ENCODE results near the gene NUCKS1.

NUCKS1 gene

DNA sequence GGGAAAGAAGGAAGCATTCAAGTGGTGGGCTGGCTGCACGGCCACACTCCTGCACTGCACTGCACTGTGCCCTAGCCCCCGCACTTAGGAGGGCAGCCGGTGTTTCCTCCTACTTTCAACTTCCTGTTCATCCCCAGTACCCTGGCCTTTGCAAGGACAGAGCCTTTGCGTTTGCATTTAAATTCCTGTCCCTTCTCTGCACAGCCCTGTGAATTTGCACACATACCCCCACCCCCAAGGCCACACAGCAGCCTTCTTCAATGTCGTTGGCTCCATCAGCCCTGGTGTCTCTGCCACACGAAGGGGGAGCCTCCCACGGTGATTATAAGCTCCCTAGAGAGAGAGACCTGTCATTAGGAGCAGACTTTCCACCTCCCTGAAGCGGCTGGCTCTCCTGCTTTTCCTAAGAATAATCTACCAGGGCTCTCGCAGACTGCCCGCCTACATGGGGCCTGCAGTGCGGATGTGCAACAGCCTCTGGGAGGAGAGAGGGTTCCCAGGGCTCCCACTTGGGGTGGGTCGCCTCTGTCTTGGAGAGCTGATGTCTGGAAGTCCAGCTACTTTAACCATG is 56.5 kb downstream of the NUCKS1 start:
- no peak for DNase-seq

DNA sequence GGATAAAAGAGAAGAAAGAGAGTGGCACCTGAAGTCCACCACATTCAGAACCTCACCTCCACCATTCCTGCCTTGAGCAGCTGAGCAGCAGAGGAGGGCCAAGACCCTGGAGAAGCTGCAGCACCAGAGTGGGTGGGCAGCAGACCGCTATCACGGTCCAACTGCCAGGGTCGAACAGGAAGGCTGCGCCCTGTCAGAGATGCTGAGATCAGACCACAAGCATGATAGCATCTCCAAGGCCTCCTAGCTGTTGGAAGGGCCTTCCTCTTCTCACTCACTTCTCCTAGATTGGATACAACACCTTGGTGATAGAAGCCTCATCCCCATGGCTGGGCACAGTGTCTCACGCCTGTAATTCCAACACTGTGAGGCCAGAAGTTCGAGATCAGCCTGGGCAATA is 57.6 kb downstream of the NUCKS1 start:
- DNase-seq, result no peak

DNA sequence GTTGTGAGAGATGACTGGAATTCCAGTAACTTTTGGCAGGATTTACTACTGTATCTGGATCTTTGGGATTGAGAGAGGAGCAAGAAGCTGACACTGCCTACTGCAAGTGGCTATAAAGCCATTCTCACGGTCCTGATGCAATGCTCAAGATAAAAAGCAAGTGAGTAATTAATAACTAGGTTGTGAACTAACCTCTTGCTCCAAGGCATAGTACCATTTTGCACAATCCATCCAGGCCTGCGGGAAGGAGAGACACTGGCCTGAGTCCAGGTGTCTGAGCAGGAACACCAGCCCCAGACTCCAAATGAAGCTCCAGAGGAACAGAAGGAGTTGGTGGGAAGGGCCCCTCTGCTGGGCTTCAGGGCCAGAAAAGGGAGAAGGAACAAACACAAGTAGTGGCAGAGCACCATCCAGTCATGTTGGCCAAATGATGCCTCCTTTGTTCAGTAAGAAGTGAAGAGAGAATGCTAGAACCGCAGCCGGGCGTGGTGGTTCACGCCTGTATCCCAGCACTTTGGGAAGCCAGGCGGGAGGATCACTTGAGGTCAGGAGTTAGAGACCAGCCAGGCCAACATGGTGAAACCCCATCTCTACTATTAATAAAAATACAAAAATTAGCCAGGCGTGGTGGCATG is 59.7 kb downstream of the NUCKS1 start:
- no peak for DNase-seq

DNA sequence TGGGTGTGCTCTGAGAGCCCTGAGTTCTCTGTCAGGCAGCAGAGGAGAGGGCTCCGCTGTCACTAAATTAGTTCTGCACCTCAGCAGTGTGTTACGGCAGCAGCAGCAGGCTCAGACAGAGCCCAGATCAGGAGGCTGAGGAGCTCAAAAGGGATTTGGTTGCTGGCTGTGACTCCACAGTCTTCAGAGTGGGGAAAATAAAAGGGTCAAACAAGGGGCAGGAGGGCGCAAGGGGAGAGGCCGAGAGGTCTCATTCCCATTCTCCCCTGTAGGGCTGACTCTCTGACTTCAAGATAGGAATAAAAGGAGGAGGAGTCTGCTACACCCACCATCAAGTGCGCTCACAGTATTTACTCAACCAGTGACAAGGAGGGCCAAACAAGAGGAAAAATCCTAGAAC is 60.5 kb downstream of the NUCKS1 start:
- DNase-seq, result no peak

DNA sequence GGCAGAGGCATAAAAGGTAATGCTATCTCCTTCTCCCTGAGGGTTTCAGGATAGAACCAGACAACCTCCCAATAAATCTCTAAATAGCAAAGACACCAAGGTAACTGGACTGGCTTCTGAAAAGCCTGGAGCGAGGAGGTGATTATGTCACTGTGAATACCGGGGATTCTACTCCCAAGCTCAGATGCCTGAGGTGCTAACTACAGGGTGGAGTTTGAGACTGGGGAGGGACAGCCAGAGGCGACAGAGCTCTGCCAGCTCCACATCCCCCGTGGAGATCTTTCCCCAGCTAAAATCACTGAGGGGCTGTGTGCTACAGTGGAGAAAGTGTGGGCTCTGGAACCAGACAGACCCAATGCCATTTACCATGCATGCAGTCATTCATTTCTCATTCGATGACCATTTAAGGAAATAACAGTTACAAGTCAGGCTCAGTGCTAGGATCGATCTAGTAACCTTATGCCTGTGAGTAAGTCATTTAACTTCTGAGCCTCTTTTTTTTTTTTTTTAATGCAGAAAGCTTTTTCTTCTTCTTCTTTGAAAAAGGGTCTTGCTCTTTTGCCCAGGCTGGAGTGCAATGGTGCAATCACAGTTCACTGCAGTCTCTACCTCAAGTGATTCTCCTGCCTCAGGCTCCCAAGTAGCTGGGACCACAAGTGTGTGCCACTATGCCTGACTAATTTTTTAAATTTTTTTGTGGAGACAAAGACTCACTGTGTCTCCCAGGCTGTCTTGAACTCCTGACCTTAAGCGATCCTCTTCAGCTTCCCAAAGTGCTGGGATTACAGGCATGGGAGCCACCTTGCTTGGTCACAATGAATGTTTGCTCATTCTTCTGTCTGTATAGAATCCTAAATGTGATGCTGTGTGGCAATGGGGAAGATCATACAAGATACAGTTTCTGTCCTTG is 61.6 kb downstream of the NUCKS1 start:
- DNase-seq, result no peak

DNA sequence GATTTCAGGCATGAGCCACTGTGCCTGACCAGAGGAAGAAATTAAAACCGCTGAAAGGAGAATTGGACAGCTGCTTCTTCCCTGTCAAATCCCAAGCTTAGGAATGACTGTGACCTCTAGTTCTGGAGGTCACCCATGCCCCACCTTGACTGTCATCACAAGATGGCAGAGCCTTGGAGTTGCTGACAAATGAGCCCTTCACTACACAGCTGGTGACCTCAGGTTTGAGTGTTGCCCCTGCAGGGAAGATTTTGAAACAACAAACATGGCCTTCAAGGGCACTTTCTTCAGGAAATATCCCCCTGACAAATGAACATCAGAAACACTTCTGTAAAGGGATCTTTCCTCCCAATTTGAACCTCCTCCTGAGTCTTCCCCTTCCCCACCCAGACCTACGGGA is 62.7 kb downstream of the NUCKS1 start:
- no peak for DNase-seq

DNA sequence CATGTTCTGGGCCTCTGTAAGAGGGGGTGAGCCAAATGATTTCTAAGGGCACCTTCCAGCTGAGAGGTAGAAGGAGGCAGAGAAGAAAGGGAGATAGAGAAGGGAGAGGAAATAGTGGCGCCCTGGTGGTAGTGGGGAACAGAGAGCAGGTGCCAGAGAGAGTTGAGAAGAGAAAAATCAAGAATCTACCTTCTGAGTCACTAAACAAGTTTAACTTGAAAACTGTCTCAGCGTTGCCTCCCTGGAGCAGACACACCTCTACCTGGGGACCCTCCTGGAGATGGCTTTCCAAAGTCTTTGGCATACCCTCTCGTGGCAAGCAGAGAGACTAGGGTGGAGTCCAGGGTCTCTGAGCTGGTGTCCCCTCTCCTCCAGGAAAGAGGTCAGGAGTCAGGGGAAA is 68.6 kb downstream of the NUCKS1 start:
- DNase-seq, result no peak

DNA sequence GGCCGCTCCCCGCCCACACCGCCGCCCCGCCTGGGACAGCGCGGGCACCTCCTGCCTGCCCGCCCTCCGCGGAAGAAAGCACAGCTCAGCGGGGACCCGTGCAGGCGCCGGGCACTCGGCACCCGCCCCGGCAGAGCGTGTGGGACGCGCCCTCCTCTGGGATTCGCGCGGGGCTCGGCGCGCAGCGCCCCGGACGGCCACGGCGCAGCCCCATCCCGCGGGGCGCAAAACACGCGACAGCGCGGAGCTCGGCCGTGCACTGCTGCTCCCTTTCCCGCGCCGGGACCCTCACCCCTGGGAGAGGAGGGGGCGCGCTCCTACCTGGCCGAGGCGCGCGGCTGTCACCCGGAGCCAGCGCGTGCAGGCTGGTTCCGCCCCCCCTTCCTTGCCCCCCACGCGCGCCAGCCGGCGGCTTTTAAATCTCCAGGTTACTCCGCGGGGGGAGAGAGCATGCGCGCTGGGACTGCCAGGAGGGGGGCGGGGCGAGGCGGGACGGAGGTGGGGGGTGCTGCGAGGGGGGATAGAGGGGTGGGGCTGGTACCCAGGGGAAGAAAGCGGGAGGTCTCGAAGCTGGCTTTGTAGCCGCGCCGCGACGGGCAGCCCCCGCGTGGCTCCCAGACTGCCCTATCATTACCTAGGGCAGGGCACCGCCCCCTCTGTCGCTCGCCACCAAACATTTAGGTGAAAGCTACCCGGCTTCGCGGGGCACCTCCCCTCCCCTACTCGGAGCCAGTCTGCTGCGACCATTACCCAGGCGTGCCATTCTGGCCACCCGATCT is 69.7 kb downstream of the NUCKS1 start, which contains the start of gene SLC45A3:
SLC45A3 (minus strand) TSS at position 437 of the 779 bp plus-strand sequence. CDS start 15,853 bp downstream, outside the sequence.
- peak; percentile 75 for DNase-seq

DNA sequence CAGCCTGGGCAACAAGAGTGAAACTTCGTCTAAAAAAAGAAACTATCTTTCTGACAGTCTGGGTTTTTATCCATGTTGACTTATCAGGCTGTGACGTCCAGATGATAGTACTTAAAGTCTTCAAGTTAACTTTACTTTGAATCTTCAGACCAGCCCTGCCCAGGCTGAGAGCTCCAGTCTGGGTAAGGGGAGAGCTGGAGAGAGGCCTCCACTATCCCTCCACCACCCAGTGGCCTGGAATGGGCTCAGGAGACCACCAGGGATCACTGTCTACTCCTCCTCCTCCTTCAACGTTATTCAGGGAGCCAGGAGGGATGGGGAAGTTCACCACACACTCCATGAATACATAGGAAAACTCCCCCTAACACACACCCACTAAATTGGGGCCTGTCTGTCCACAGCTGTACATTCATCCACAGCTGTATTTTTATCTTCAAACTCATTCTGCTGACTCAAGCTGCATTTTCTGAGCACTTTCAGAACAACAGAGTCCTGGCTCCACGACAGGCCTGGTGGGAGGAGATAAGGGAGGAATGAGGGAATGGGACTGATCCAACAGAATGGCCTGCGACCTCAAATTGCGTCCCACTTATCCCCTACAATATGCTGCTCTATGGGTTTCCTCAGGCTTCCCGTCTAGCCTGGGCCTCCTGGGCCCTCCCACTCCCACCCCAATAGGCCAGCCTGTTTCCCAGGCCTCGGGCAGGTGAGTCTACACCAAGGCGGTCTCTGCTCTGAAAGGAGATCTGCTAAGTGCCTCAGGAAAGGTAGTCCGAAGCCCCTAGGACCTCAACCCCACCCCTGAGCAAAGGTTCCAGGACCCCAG is 71.5 kb downstream of the NUCKS1 start:
- DNase-seq, result no peak

DNA sequence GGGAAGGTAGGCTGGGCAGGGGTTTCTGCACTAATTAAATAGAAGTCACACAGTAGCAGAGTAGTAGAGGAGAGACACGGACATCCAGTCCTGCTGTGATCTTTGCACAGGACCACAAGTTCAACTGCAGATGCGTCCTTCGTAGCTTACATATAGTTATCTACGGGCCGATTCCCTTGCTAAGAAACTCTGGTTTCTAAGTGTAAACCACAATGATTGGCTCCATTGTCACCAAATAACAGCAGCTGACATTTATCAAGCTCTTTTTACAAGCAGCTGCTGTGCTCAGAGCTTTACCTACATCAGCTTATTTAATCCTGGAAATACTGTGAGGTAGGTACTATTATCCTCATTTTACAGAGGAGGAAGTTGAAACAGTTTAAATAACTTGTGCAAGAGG is 72.8 kb downstream of the NUCKS1 start:
- DNase-seq, result no peak

DNA sequence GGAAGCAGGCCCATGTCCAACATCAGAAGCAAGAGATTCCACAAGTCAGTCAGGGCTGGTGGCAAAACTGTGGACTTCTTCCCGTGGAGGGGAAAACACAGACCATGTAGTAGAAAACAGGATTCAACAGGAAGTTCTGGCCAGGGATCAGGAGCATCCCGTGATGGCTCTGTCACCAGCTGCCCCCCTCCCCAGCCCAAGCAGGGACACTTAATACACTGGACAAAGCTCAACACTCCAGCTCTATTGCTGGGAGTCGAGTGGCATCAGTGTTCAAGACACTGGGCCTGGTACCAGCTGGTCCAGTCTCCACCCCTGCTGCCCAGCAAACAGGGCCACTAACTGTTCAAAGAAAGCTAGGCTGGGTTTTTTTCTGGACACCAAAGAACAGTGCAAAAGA is 73.4 kb downstream of the NUCKS1 start:
- DNase-seq, result no peak

DNA sequence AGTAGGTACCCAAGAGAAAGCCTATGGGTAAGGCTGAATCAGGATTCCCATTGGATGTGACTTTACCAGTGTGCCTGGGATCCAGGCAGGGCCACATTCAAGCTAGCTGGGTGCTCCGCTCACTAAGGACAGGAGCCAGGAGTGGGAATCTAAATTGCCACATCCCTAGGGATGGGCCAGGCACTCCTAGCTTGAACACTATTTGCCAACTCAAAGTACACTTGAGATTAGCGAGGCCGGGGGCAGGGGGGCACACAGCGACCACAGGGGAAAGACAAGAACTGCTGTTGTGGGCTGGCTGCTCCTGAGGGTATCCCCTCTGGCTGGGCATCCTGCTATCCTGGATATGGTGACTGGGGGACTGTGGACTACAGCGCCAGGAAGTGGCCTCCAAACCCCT is 74.0 kb downstream of the NUCKS1 start:
- DNase-seq, result peak; percentile 8

DNA sequence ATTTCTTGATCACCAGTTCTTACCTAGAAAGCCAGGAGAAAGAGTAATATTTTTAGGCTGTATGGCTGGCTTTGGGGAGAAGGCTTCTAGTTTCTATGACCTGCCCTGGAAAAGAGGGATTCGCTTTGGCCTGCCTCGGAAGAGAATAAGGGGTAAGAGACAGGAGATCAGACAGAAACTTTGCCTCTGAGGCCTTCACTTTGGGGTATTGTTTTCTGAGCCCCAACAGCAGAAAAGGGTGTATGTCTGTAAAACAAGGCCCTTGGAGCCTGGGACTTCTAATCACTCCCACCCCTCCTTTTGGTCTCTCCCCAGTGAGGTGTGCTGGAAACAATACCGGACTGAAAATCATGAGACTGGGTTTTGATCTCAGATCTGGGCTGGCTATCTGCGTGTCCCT is 74.7 kb downstream of the NUCKS1 start:
- DNase-seq, result no peak

DNA sequence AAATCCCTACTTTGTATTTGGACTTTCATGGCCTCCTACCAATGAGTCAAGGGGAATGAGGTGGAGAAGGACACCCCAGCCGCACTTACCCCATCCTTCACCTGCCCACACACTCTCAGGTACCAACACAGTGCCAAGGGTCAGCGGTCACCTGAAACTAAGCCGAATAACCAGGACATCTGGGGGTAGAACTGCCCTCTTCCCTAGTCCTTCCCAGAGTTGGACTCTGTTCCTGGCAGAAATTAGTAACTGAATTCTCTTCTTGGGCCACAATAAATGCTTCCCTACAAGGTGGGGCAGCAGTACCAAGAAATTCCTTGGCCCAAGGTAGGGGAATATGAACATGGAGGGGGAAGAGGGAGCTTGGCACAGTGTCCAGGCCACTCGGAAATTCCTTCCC is 77.0 kb downstream of the NUCKS1 start:
- DNase-seq, result peak; percentile 10

DNA sequence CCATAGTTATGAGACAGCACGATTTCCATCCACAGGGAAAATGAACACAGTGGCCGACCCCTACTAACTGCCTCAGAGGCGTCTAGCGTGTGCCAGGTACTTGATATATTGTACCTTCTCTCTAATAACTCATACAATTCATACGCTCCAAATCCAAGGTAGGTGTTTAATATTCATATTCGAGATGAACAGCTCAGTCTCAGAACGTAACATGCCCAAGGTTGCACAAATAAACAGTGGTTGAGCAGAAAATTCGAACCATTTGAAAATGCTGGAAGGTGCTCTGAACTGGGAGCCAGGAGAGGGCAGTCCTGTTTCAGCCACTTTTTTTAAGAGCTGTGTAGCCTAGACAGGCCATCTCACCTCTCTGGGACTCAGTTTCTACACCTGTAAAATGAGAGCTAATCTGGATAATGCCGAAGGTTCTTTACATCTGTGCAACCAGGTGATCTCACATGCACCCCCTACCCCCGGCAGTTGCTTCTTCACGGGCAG is 77.5 kb downstream of the NUCKS1 start:
- DNase-seq, result peak; percentile 9

DNA sequence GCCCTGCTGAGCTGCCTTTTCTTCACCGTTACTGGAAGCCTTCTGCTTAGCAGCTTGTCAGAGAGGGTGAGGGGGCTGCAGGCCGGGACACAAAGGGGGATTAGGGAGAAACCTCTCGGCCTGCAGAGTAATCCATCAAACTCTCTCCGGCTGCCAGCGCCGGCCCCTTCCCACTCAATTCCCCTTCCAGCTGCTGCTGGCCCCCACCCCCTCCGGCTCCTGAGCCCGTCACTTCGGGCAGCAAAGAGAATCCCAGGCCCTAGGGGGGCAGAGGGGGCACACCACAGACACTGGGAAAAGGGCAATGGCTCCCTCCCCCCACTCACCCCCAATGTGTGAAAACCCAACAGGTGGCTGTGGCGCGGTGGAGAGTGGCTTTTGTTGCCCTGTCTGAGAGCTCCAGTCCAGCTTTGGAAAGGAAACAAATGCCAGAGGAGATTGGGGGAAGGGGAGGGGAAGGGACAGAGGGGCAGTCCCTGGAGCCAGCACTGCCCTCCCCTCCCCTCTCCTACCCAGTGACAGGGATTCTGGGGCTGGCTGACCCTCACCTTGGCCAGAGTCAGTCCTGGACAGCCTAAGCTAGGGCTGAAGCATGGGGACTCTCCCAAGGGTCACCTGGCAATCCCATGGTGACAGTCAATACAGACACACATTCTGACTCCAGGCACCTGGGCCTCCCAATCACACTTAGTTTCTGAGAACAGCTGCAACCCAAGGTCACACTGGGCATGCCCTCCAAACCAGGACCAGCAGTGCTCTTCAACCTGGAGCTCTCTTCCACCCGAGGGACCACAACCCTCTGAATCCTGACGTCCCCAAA is 79.2 kb downstream of the NUCKS1 start:
- DNase-seq, result peak; percentile 11

DNA sequence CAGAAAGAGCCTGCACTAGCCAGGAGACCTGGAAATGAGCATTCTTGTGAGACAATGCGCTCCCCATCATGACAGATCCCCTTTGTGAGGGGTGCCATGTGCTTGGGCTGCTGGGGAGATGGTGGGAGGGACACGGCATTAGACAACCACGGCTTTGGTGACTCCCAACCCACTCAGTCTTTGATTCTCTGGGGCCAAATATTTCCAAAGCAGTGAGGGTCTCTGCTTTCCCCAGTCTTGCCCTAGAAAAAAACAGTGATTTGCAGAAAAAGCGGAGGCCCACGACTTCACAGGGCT is 79.9 kb downstream of the NUCKS1 start:
- DNase-seq, result no peak

DNA sequence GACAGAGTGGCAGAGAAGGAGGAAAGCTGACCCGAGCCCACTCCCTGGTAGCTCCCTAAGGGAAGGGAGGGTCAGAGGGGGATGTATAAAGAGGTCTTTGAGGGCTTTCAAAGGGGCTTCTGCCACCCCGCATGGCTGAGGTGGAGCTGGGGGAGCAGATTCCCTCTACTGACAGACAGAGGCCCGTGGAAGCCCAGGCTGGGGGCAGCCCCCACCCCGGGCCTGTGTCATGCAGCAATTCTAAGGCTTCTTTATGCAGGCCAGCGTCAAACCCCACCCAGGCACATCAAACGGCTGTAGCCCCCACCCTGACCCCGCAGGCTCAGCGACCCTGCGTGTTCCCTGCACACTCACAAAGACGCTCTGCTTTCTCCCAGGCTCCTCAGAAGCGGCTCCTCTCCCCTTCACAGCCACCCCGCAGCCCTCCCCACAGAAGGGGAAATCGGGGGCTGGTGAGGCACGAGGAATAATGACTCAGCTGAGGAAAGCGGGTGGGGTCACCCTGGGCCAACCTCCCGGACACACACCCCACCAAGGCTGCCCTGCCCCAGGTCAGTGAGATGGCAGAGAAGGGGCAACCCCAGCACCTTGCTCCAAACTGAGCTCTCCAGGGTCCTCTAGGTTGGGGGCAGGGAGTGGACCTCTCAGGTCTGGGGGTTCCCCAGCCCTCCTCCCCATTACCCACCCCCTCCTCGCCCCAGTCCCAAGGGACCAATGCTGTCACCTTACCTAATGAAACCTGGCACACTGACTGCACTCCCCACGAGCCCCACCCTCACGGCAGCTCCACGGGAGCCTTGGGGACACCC is 80.4 kb downstream of the NUCKS1 start:
- no peak for DNase-seq

DNA sequence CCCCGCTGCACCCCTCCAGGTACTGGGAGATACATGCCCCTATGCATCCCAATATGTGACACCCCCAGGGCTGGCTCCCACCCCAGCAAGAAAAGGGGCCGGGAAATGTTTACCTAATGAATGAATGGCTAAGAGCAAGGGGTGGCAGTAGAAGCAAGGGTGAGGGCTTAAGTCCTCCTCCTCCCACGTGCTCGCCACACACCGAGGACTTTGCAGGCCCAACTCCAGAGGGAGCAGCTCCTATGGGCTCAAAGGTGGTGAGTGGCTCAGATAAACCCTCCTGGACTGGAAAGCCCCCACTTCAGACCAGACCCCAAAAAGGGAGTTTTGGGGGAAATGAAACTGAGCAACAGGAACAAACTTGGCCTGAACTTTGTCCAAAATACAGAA is 81.0 kb downstream of the NUCKS1 start:
- no peak for DNase-seq

DNA sequence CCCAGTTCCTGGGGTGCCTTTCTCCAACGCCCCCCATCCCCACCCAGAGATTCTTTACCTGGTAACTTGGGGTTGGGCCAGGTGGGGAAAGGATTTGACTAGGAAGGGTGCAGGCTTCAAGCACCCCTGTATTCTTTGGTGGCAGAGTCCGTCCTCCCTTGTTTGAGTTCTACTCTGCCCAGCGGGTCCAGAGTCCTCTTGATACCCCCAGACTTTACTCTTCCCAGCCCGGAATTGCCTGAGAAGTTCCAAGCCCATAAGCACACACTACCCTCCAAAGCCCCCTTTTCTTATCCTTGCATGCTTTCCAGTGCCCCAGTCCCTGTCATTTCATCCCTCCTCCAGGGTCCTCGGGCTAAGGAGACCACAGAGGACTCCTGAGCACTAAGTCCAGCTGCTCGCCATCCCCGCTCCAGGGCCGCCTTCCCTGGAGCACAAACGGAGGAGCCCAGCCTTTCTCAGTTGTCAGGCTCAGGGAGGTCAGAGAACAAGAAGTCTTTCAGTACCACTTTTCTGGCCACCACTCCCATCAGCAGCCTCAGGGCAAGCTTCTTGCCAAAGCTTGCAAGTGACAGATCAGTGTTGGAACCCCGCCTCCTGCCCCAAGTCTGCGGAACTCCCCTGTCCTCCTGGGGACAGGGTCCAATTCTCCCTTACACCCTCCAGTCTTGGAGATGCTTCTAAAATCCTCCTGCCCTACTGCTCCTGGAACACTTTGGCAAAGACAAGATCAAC is 81.9 kb downstream of the NUCKS1 start:
- DNase-seq, result no peak

All from 8988T (cell line).